B cell (primary cell): Measurements from ENCODE around the gene APLF.

ENCODE experiments used
- CTCF ChIP-seq: fragments of 200-600 bp; IDR thresholded peaks from one replicate; pipeline ENCODE4 v1.8.0; 2022; ENCODE audit warnings: antibody characterized with exemption, mild to moderate bottlenecking
- EZH2 ChIP-seq: IDR thresholded peaks from 2 replicates; pipeline ENCODE4 v1.6.1; 2012; ENCODE audit warnings: borderline replicate concordance, low read depth, mild to moderate bottlenecking, moderate library complexity, low read length; ENCODE audit not compliant: insufficient read depth, poor library complexity, severe bottlenecking

GRCh38 chr2:68429311-68429826, 38.0 kb upstream of the APLF start:
- TF ChIP-seq CTCF, result no peak
- no peak for TF ChIP-seq EZH2
